Spleen (tissue), 7 donors: ENCODE data around the gene GNAZ.

ENCODE experiments used
- CTCF ChIP-seq, 11 experiments: fragments of 200-600 bp in 7 of 11; fragments of 450-650 bp in 4 of 11; sonication (generic) in 4 of 11; IDR thresholded peaks in 8 of 11; conservative IDR thresholded peaks in 3 of 11; 1 replicate in 7 of 11; 2 replicates in 4 of 11; pipeline versions ENCODE4 v1.4.0 to v1.8.0; 2016 to 2021; ENCODE audit warnings: antibody characterized with exemption in 11 of 11, inconsistent platforms in 4 of 11, mild to moderate bottlenecking in 1 of 11
- POLR2AphosphoS5 ChIP-seq, 3 donors: sonication (generic); formaldehyde crosslinking; IDR thresholded peaks; one replicate each; pipeline ENCODE4 v1.5.1; 2017; ENCODE audit warnings: antibody characterized with exemption in 3 of 3
- donor health status: DM: no; HTN: no; CAD: no; lungs with moderate emphysema.
- donor health status: DM: no; HTN: no; CAD: no.
- donor health status: DM: no; HTN: no; CAD: no.

- TF ChIP-seq CTCF (IDR thresholded peaks at IDR 0.05 in 8 of 11, conservative IDR thresholded peaks at IDR 0.05 in 3 of 11): no peak
- peak in 2 of 3 donors; percentile 19 to 41 for TF ChIP-seq POLR2AphosphoS5 (IDR thresholded peaks at IDR 0.05)
These were observed 88.9 kb downstream of the GNAZ start for GRCh38 chr22:23159291-23159630.
